B cell (primary cell): ENCODE data around the gene ERAP2. TPM values are rescaled to one million over a fixed set of nuclear protein-coding genes. Genes with fewer than 3 reads are reported as not detected.

ENCODE experiments used
- ATAC-seq: fragments of 200-7000 bp; cut with Tn5 transposase; one replicate; pipeline ENCODE4 v1.10.0; 2021; ENCODE audit warnings: low read depth, mild to moderate bottlenecking, moderate number of reproducible peaks, moderate library complexity
- CTCF ChIA-PET: fragments of 350-600 bp; sonication (Branson Sonifier 250); formaldehyde crosslinking; loops from one replicate; lab custom pipeline; 2021; ENCODE audit warnings: antibody characterized with exemption, inconsistent platforms; lab: Charles Lee
- POLR2A ChIA-PET: fragments of 350-600 bp; sonication (Branson Sonifier 250); formaldehyde crosslinking; loops from one replicate; lab custom pipeline; 2021; ENCODE audit warnings: antibody characterized with exemption; lab: Charles Lee
- DNase-seq: peaks from one replicate; pipeline ENCODE4 v3.0.0; 2013
- H2AFZ ChIP-seq: 2 replicates; pipeline ENCODE4 v1.6.1; 2012; ENCODE audit warnings: mild to moderate bottlenecking, low read depth, low read length; ENCODE audit not compliant: insufficient read depth, poor library complexity, severe bottlenecking
- H3K27ac ChIP-seq, 2 donors: 1 replicate in 1 of 2; 2 replicates in 1 of 2; pipeline ENCODE4 v1.5.1; 2012 to 2013; ENCODE audit warnings: low read length in 2 of 2, mild to moderate bottlenecking in 2 of 2, moderate library complexity in 1 of 2
- H3K27me3 ChIP-seq, 4 experiments: fragments of 200-600 bp in 1 of 4; sonication (generic) in 1 of 4; replicated peaks in 1 of 4; 1 replicate in 2 of 4; 2 replicates in 2 of 4; pipeline versions ENCODE4 v1.6.1 to v1.7.0; 2013 to 2016; ENCODE audit warnings: low read length in 3 of 4, mild to moderate bottlenecking in 2 of 4, mixed read lengths in 1 of 4, moderate library complexity in 1 of 4; ENCODE audit not compliant: insufficient read depth in 4 of 4, control insufficient read depth in 3 of 4; ENCODE audit errors: control extremely low read depth in 1 of 4
- H3K36me3 ChIP-seq, 2 experiments: replicated peaks in 1 of 2; 1 replicate in 1 of 2; 2 replicates in 1 of 2; pipeline versions ENCODE4 v1.6.1 to v1.7.1; 2013; ENCODE audit warnings: low read length in 1 of 2; ENCODE audit not compliant: insufficient read depth in 2 of 2, control insufficient read depth in 1 of 2; ENCODE audit errors: control extremely low read depth in 1 of 2, extremely low read depth in 1 of 2
- H3K4me1 ChIP-seq, 2 donors: fragments of 200-600 bp in 1 of 2; sonication (generic) in 1 of 2; 1 replicate in 1 of 2; 2 replicates in 1 of 2; pipeline versions ENCODE4 v1.5.1 to v1.6.1; 2013 to 2017; ENCODE audit warnings: low read length in 2 of 2; ENCODE audit not compliant: control insufficient read depth in 2 of 2, insufficient read depth in 2 of 2
- H3K4me2 ChIP-seq: replicated peaks from 2 replicates; pipeline ENCODE3; 2012; ENCODE audit warnings: mild to moderate bottlenecking, low read depth, low read length; ENCODE audit not compliant: poor library complexity, severe bottlenecking
- H3K4me3 ChIP-seq, 5 experiments: fragments of 200-600 bp in 1 of 5; sonication (generic) in 1 of 5; 1 replicate in 3 of 5; 2 replicates in 2 of 5; pipeline versions ENCODE4 v1.5.1 to v1.7.0; 2011 to 2016; ENCODE audit warnings: low read length in 4 of 5, mild to moderate bottlenecking in 4 of 5, low read depth in 2 of 5, control low read depth in 1 of 5, moderate library complexity in 1 of 5; ENCODE audit not compliant: insufficient read depth in 1 of 5; ENCODE audit errors: control extremely low read depth in 1 of 5, extremely low read depth in 1 of 5
- H3K79me2 ChIP-seq: fragments of 200-600 bp; sonication (generic); one replicate; pipeline ENCODE4 v1.6.0; 2016; ENCODE audit warnings: low read length; ENCODE audit not compliant: control insufficient read depth, insufficient read depth
- H3K9ac ChIP-seq: fragments of 200-600 bp; sonication (generic); 2 replicates; pipeline ENCODE4 v1.6.1; 2017; ENCODE audit warnings: mild to moderate bottlenecking, low read length, moderate library complexity
- H3K9me3 ChIP-seq, 3 donors: one replicate each; pipeline versions ENCODE4 v1.6.1 to v1.7.1; 2013; ENCODE audit warnings: low read length in 2 of 3; ENCODE audit not compliant: control insufficient read depth in 2 of 3, insufficient read depth in 1 of 3; ENCODE audit errors: control extremely low read depth in 1 of 3
- H4K20me1 ChIP-seq: 2 replicates; pipeline ENCODE4 v1.6.0; 2012; ENCODE audit warnings: mild to moderate bottlenecking, low read length; ENCODE audit not compliant: insufficient read depth, control insufficient read depth, poor library complexity, severe bottlenecking
- H3K27ac Mint-ChIP-seq: one replicate; pipeline ENCODE4 v1.8.0; 2021; ENCODE audit warnings: mixed read lengths
- H3K27me3 Mint-ChIP-seq: one replicate; pipeline ENCODE4 v1.8.0; 2021; ENCODE audit warnings: mixed read lengths
- H3K4me1 Mint-ChIP-seq: one replicate; pipeline ENCODE4 v1.8.0; 2021; ENCODE audit warnings: mixed read lengths
- H3K4me3 Mint-ChIP-seq: one replicate; pipeline ENCODE4 v1.8.0; 2021; ENCODE audit warnings: mixed read lengths
- H3K9me3 Mint-ChIP-seq: one replicate; pipeline ENCODE4 v1.8.0; 2022; ENCODE audit warnings: mixed read lengths; ENCODE audit not compliant: insufficient read depth
- CTCF ChIP-seq: fragments of 200-600 bp; IDR thresholded peaks from one replicate; pipeline ENCODE4 v1.8.0; 2022; ENCODE audit warnings: antibody characterized with exemption, mild to moderate bottlenecking
- EZH2 ChIP-seq: IDR thresholded peaks from 2 replicates; pipeline ENCODE4 v1.6.1; 2012; ENCODE audit warnings: borderline replicate concordance, low read depth, mild to moderate bottlenecking, moderate library complexity, low read length; ENCODE audit not compliant: insufficient read depth, poor library complexity, severe bottlenecking
- WGBS: methylation state at CpG from one replicate; pipeline ENCODE4 v1.1.5; 2013; ENCODE audit warnings: missing lambda C conversion rate; ENCODE audit not compliant: insufficient coverage; 5-methylcytosine and 5-hydroxymethylcytosine counted together
- intact Hi-C: fragments of 100-400 bp; cut with micrococcal nuclease; formaldehyde crosslinking; loops from one replicate; pipeline ENCODE4 v1.10.0; 2022
- polyA plus RNA-seq: library from polyadenylated mRNA; depleted of rRNA; stranded (reverse); fragments of >200 nt; gene quantifications from 2 replicates; pipeline ENCODE4 v1.2.3, GENCODE V29; 2012
- total RNA-seq, 2 donors: library from RNA; stranded (reverse); fragments of 120-200 nt in 1 of 2; gene quantifications; 1 replicate in 1 of 2; 2 replicates in 1 of 2; pipeline versions ENCODE4 v1.2.3 to v1.2.4, GENCODE V29; 2013 to 2022

ERAP2 gene
- total and polyA plus RNA-seq, 2 donors (not counting 1 experiment from before 2014, with no cell fraction given) = 18.5 to 74.2 TPM

GRCh38 chr5:96857924-96858323 is 18.4 kb upstream of the ERAP2 start:
- H3K27me3 ChIP-seq = no peaks in the 10 kb centered on the region
- no peaks in the 10 kb centered on the region for H3K36me3 ChIP-seq
- no peak overlapping the region for H3K9ac ChIP-seq
- H2AFZ ChIP-seq = no peak overlapping the region
- no peak for DNase-seq
- no peak for TF ChIP-seq CTCF
- TF ChIP-seq EZH2 = no peak
- Mint-ChIP-seq H3K27ac (no peak overlapping the region), H3K27me3 (no peaks in the 10 kb centered on the region), H3K4me1 (peaks cover 7% of the 10 kb centered on the region), H3K9me3 (no peaks in the 10 kb centered on the region), H3K4me3 (no peak overlapping the region)
- peaks cover 0 to 7% of the 10 kb centered on the region in 2 donors for H3K4me1 ChIP-seq
- no peaks in the 10 kb centered on the region for H3K9me3 ChIP-seq
- H3K4me3 ChIP-seq = no peak overlapping the region
- H3K4me2 ChIP-seq = no peak overlapping the region
- intact Hi-C loops = no loop called here
- H3K27ac ChIP-seq = no peak overlapping the region
- POLR2A ChIA-PET = no interaction called here
- CTCF ChIA-PET = interaction anchor here (0.7 to 2.0 kb wide), 2 partner anchors 11 to 26 kb away, joined by 3 to 9 read pairs; no protein-coding TSS in a partner anchor
- no peaks in the 10 kb centered on the region for H4K20me1 ChIP-seq
- ATAC-seq = no peak
- 90% methylated on average over 2 of the region's 4 CpGs for WGBS
- H3K79me2 ChIP-seq = no peaks in the 10 kb centered on the region

- Histone ChIP-seq H3K4me1 (peaks cover 0 to 7% of the 10 kb centered on the region in 2 donors), H3K9ac (no peak overlapping the region), H2AFZ (no peak overlapping the region), H3K79me2 (no peaks in the 10 kb centered on the region), H3K4me3 (no peak overlapping the region), H3K4me2 (no peak overlapping the region), H3K27me3 (no peaks in the 10 kb centered on the region), H3K9me3 (no peaks in the 10 kb centered on the region), H4K20me1 (no peaks in the 10 kb centered on the region), H3K27ac (no peak overlapping the region), H3K36me3 (no peaks in the 10 kb centered on the region)
- DNase-seq (no peak), ATAC-seq (no peak)
- POLR2A ChIA-PET = no interaction called here
- intact Hi-C loops = no loop called here
- 71% methylated on average over 2 of the region's 2 CpGs for WGBS
- Mint-ChIP-seq H3K9me3 (no peaks in the 10 kb centered on the region), H3K27me3 (peaks cover 5% of the 10 kb centered on the region), H3K4me3 (no peak overlapping the region), H3K4me1 (peaks cover 7% of the 10 kb centered on the region), H3K27ac (no peak overlapping the region)
- CTCF ChIA-PET = no interaction called here
- TF ChIP-seq EZH2 (no peak), CTCF (no peak)
Observed at GRCh38 chr5:96859375-96859774, 16.9 kb upstream of the ERAP2 start.
